WTC11 (cell line): ENCODE results near the gene CTDP1. TPM values are rescaled to one million over a fixed set of nuclear protein-coding genes. Genes with fewer than 3 reads are reported as not detected.

Experiments
- ATAC-seq: fragments of 200-7000 bp; cut with Tn5 transposase; 2 replicates; pipeline ENCODE4 v1.10.0; 2021; ENCODE audit warnings: mild to moderate bottlenecking, moderate library complexity
- CTCF ChIA-PET: fragments of 300-600 bp; sonication (Branson Sonifier 250); formaldehyde crosslinking; loops from one replicate; lab custom pipeline; 2021; ENCODE audit warnings: antibody characterized with exemption; lab: Charles Lee
- POLR2A ChIA-PET: fragments of 350-600 bp; sonication (Branson Sonifier 250); formaldehyde crosslinking; loops from one replicate; lab custom pipeline; 2021; ENCODE audit warnings: antibody characterized with exemption; lab: Charles Lee
- DNase-seq: peaks from one replicate; pipeline ENCODE4 v3.0.0; 2021; ENCODE audit warnings: low spot score
- H3K27ac Mint-ChIP-seq: 2 replicates; pipeline ENCODE4 v1.8.0; 2021; ENCODE audit warnings: mixed read lengths
- H3K27me3 Mint-ChIP-seq: 2 replicates; pipeline ENCODE4 v1.8.0; 2021; ENCODE audit warnings: low read depth, mild to moderate bottlenecking, moderate library complexity, mixed read lengths
- H3K36me3 Mint-ChIP-seq: 2 replicates; pipeline ENCODE4 v1.8.0; 2021; ENCODE audit warnings: mixed read lengths
- H3K4me1 Mint-ChIP-seq: 2 replicates; pipeline ENCODE4 v1.8.0; 2022; ENCODE audit warnings: mixed read lengths
- H3K4me3 Mint-ChIP-seq: 2 replicates; pipeline ENCODE4 v1.8.0; 2021; ENCODE audit warnings: mild to moderate bottlenecking, moderate library complexity, mixed read lengths
- H3K9me3 Mint-ChIP-seq: 2 replicates; pipeline ENCODE4 v1.8.0; 2021; ENCODE audit warnings: mixed read lengths
- CREB1 ChIP-seq: sonication (generic); formaldehyde crosslinking; IDR thresholded peaks from 2 replicates; pipeline ENCODE4 v1.8.0; 2023; ENCODE audit warnings: mild to moderate bottlenecking, missing genetic modification reagents
- CREM ChIP-seq: sonication (generic); formaldehyde crosslinking; IDR thresholded peaks from 2 replicates; pipeline ENCODE4 v1.8.1; 2022; ENCODE audit warnings: mild to moderate bottlenecking, missing genetic modification reagents, moderate library complexity
- ERG ChIP-seq: fragments of 250-450 bp; sonication (Bioruptor Pico); IDR thresholded peaks from 2 replicates; pipeline ENCODE4 v1.8.0; 2021; ENCODE audit warnings: mild to moderate bottlenecking
- ESRRA ChIP-seq: sonication (generic); formaldehyde crosslinking; IDR thresholded peaks from 2 replicates; pipeline ENCODE4 v1.8.1; 2022; ENCODE audit warnings: mild to moderate bottlenecking, missing genetic modification reagents, borderline replicate concordance
- ETV6 ChIP-seq: sonication (generic); formaldehyde crosslinking; IDR thresholded peaks from 2 replicates; pipeline ENCODE4 v1.8.1; 2022; ENCODE audit warnings: mild to moderate bottlenecking, missing genetic modification reagents
- GABPB1 ChIP-seq: sonication (generic); formaldehyde crosslinking; IDR thresholded peaks from 2 replicates; pipeline ENCODE4 v1.8.1; 2023; ENCODE audit warnings: mild to moderate bottlenecking, missing genetic modification reagents
- GRHL2 ChIP-seq: fragments of 250-450 bp; sonication (Bioruptor Pico); IDR thresholded peaks from 2 replicates; pipeline ENCODE4 v1.8.0; 2022; ENCODE audit warnings: mild to moderate bottlenecking, moderate library complexity; ENCODE audit not compliant: insufficient replicate concordance, severe bottlenecking
- HMGA2 ChIP-seq: fragments of 250-450 bp; sonication (Bioruptor Pico); IDR thresholded peaks from 2 replicates; pipeline ENCODE4 v1.4.0; 2021; ENCODE audit warnings: mild to moderate bottlenecking, moderate library complexity
- MLX ChIP-seq: sonication (generic); formaldehyde crosslinking; IDR thresholded peaks from 2 replicates; pipeline ENCODE4 v1.8.1; 2023; ENCODE audit warnings: mild to moderate bottlenecking, missing genetic modification reagents, moderate library complexity
- PRRX2 ChIP-seq: fragments of 250-450 bp; sonication (Bioruptor Pico); IDR thresholded peaks from 2 replicates; pipeline ENCODE4 v1.8.0; 2021; ENCODE audit warnings: mild to moderate bottlenecking
- RELA ChIP-seq: sonication (generic); formaldehyde crosslinking; IDR thresholded peaks from 2 replicates; pipeline ENCODE4 v1.8.1; 2022; ENCODE audit warnings: missing genetic modification reagents, mild to moderate bottlenecking, borderline replicate concordance
- SMAD3 ChIP-seq: sonication (generic); formaldehyde crosslinking; IDR thresholded peaks from 2 replicates; pipeline ENCODE4 v1.8.0; 2022; ENCODE audit warnings: missing genetic modification reagents, mild to moderate bottlenecking, borderline replicate concordance
- SMAD4 ChIP-seq: sonication (generic); formaldehyde crosslinking; IDR thresholded peaks from 2 replicates; pipeline ENCODE4 v1.8.0; 2022; ENCODE audit warnings: mild to moderate bottlenecking, missing genetic modification reagents
- TP53 ChIP-seq: sonication (generic); formaldehyde crosslinking; IDR thresholded peaks from 2 replicates; pipeline ENCODE4 v1.8.1; 2023; ENCODE audit warnings: mild to moderate bottlenecking, missing genetic modification reagents
- USF1 ChIP-seq: sonication (generic); formaldehyde crosslinking; IDR thresholded peaks from 2 replicates; pipeline ENCODE4 v1.8.0; 2022; ENCODE audit warnings: mild to moderate bottlenecking, missing genetic modification reagents
- USF2 ChIP-seq: sonication (generic); formaldehyde crosslinking; IDR thresholded peaks from 2 replicates; pipeline ENCODE4 v1.8.1; 2023; ENCODE audit warnings: mild to moderate bottlenecking, missing genetic modification reagents, moderate library complexity
- ZNF232 ChIP-seq: sonication (generic); formaldehyde crosslinking; IDR thresholded peaks from 2 replicates; pipeline ENCODE4 v1.8.0; 2022; ENCODE audit warnings: mild to moderate bottlenecking, missing genetic modification reagents
- ZNF671 ChIP-seq: fragments of 250-450 bp; sonication (Bioruptor Pico); IDR thresholded peaks from 2 replicates; pipeline ENCODE4 v1.8.0; 2021; ENCODE audit warnings: mild to moderate bottlenecking
- ZSCAN18 ChIP-seq: fragments of 250-450 bp; sonication (Bioruptor Pico); IDR thresholded peaks from 2 replicates; pipeline ENCODE4 v2.1.2; 2022; ENCODE audit warnings: mild to moderate bottlenecking, moderate library complexity
- total RNA-seq: library from RNA; stranded (reverse); gene quantifications from 3 replicates; pipeline ENCODE4 v1.2.3, GENCODE V29; 2021

CTDP1 gene
- total RNA-seq, 1 experiment from 2014 or later: 39.7 TPM

GRCh38 chr18:79789901-79790890 lies 110.6 kb downstream of the CTDP1 start:
- H3K4me1 Mint-ChIP-seq: 0 out of 2 replicates have a peak, but pooled peaks cover 3% of the 10 kb centered on the region
- no peaks in the 10 kb centered on the region for H3K36me3 Mint-ChIP-seq
- H3K27me3 Mint-ChIP-seq: peaks cover 44% of the 10 kb centered on the region
- DNase-seq (no peak), ATAC-seq (no peak)
- no peak overlapping the region for H3K4me3 Mint-ChIP-seq
- ChIA-PET POLR2A (no interaction called here), CTCF (no interaction called here)
- TF ChIP-seq ZNF671 (CRISPR knock-in tag): no peak
- no peak for TF ChIP-seq TP53 (CRISPR knock-in tag)
- TF ChIP-seq GRHL2 (CRISPR knock-in tag): no peak
- no peak for TF ChIP-seq ZNF232 (CRISPR knock-in tag)
- TF ChIP-seq CREM: no peak
- TF ChIP-seq MLX (CRISPR knock-in tag): no peak
- no peak for TF ChIP-seq ERG (CRISPR knock-in tag)
- TF ChIP-seq RELA: no peak
- TF ChIP-seq GABPB1 (CRISPR knock-in tag): no peak
- TF ChIP-seq HMGA2: no peak
- no peak overlapping the region for H3K27ac Mint-ChIP-seq
- no peaks in the 10 kb centered on the region for H3K9me3 Mint-ChIP-seq

- no peak for DNase-seq
- H3K27me3 Mint-ChIP-seq: peaks cover 48% of the 10 kb centered on the region
- CTCF ChIA-PET: no interaction called here
- TF ChIP-seq SMAD3 (CRISPR knock-in tag): no peak
- peak; percentile 88; the same call in 1 of the 2 replicates for TF ChIP-seq GABPB1 (CRISPR knock-in tag)
- TF ChIP-seq ETV6 (CRISPR knock-in tag): no peak
- no peak for TF ChIP-seq CREB1 (CRISPR knock-in tag)
- no peak for TF ChIP-seq PRRX2
- TF ChIP-seq, all 79 proteins: peak for 1
- no peak for ATAC-seq
- Mint-ChIP-seq H3K4me3 (no peak overlapping the region), H3K27ac (no peak overlapping the region), H3K36me3 (no peaks in the 10 kb centered on the region), H3K4me1 (0 out of 2 replicates have a peak, but pooled peaks cover 3% of the 10 kb centered on the region), H3K9me3 (no peaks in the 10 kb centered on the region)
- POLR2A ChIA-PET: no interaction called here
Observed at GRCh38 chr18:79790996-79791972, 111.7 kb downstream of the CTDP1 start.

GRCh38 chr18:79792096-79792987 lies 112.7 kb downstream of the CTDP1 start:
- peaks cover 48% of the 10 kb centered on the region for H3K27me3 Mint-ChIP-seq
- TF ChIP-seq SMAD4 (no peak), USF1 (CRISPR knock-in tag) (no peak), USF2 (CRISPR knock-in tag) (no peak), ZSCAN18 (CRISPR knock-in tag) (no peak), ESRRA (CRISPR knock-in tag) (no peak)
- TF ChIP-seq, all 79 proteins: peak for 0
- no peaks in the 10 kb centered on the region for H3K9me3 Mint-ChIP-seq
- ChIA-PET POLR2A (no interaction called here), CTCF (no interaction called here)
- H3K4me1 Mint-ChIP-seq: peaks cover 6% of the 10 kb centered on the region
- no peak overlapping the region for H3K27ac Mint-ChIP-seq
- H3K36me3 Mint-ChIP-seq: no peaks in the 10 kb centered on the region
- DNase-seq: no peak
- no peak overlapping the region for H3K4me3 Mint-ChIP-seq
- no peak for ATAC-seq
